D721Med (cell line): ENCODE measurements around the gene GH1.
"Not testable (repeated sequence)": the region's sequence is repeated elsewhere in the genome, so short reads cannot be mapped to it uniquely, and the experiment has no call there.

ENCODE experiments used
- DNase-seq: peaks from one replicate; pipeline ENCODE4 v3.0.0; 2011; ENCODE audit warnings: low spot score; ENCODE audit not compliant: insufficient read length
- FAIRE-seq: peaks from 2 replicates; lab custom pipeline; 2011; peaks lifted over from hg19 to GRCh38; lab: Jason Lieb, UNC
- TF ChIP-seq, protein P1 (sequence below): IDR thresholded peaks from 2 replicates; pipeline ENCODE4 v1.5.1; 2012; ENCODE audit warnings: mild to moderate bottlenecking, control low read depth; ENCODE audit not compliant: insufficient read depth; ENCODE audit errors: missing control alignments

GH1 gene

DNA sequence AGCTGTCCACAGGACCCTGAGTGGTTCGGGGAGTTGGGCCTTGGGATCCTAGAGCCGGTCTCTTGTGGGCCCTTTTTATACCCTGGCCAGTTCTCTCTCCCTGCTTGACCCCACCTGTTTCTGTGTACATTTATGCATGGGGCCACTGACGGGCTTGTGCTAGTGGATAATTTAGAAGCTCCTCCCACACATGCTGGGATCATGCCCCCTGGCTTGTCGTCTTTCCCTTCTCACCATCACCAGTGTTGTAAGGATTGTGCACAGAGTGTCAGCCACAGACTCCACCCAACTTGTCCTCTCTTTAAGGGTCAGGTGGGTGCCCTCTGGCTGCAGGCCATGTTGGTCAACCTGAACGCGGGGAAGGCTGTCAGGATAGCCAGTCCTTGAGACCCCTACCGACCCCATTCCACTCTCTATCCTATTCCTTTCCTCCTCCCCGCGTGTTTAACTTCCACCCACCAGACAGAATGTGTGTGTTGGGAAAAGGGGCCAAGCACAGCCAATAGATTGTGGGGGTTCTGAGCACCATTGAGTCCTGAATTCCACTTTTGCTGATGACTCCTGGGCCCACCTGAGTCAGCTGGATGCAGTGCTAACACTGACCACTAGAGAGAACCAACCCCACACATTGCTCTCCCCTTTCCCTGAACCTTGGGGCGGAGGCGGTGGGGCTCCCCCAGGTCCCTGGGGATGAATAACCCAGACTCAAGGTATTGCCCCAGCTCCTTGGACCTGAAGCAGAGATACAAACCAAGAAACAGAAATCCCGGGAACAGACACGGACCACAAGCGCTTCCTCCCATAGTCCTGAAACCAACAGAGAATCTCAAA, 21.9 kb downstream of the GH1 start, which contains the start of gene CSH1:
TSS of gene CSH1 (minus strand) at position 51 of the 831 bp plus-strand sequence. CDS start 63 bp downstream, outside the sequence.
- FAIRE-seq, DNase-seq: not testable (repeated sequence)

DNA sequence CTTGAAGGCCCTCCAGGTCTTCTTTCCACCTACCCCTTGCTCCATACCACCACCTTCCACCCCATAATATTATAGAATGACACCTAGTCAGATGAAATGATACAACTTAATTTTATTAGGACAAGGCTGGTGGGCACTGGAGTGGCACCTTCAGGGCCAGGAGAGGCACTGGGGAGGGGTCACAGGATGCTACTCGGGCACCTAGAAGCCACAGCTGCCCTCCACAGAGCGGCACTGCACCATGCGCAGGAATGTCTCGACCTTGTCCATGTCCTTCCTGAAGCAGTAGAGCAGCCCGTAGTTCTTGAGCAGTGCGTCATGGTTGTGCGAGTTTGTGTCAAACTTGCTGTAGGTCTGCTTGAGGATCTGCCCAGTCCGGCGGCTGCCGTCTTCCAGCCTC, 23.8 kb downstream of the GH1 start:
- not testable (repeated sequence) for DNase-seq, FAIRE-seq

DNA sequence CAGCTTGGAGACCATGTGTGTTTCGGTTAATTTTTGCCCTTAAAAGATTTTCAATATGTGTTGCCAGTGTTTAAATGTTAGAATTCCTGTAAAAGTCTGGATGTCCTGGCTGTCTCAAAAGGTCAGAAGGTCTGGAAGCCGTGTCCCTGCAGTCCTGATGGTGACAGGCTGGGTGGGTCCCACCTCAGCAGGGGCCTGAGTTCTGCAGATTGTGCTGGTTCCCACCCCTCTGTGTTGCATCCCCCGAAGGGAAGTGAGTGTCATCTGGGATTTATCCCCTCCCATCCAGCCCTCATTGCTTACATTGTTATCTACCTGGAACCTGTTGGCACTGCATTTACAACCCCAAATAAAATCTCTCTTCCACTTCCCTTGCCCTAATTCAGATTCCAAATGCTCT, 24.6 kb downstream of the GH1 start:
- FAIRE-seq, DNase-seq: not testable (repeated sequence)

DNA sequence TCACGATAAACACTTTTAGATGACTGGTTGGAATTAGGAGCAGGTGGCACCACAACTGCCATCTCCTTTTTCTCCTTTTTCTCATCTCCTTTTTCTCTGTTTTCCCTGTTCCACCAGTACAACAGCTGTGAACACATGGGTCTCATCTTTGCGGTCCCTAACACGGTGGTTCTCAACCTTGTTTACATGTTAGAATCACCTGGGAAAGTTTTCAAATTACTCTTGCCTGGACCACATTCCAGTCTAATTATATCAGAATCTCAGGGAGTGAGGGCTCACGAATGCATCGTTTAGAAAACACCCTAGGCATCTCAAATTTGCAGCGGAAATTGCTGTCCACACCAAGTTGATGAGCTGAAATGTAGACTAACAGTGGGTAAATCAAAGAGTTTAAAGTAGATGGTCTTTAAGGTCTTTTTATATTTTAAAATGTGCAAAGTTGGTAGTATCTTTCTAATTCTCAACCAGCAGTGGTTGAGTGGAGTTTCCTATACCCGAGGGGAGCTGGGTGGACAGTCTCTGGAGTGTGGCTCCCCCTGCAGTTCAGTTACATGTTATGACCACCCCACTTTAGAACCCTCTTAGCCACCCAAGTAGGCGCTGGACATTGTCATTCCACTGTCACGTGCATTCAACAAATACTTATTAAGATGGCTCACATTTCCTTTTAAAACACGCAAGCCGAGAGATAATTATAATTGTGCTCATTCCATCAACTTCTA, 26.2 kb downstream of the GH1 start:
- DNase-seq, FAIRE-seq: not testable (repeated sequence)

DNA sequence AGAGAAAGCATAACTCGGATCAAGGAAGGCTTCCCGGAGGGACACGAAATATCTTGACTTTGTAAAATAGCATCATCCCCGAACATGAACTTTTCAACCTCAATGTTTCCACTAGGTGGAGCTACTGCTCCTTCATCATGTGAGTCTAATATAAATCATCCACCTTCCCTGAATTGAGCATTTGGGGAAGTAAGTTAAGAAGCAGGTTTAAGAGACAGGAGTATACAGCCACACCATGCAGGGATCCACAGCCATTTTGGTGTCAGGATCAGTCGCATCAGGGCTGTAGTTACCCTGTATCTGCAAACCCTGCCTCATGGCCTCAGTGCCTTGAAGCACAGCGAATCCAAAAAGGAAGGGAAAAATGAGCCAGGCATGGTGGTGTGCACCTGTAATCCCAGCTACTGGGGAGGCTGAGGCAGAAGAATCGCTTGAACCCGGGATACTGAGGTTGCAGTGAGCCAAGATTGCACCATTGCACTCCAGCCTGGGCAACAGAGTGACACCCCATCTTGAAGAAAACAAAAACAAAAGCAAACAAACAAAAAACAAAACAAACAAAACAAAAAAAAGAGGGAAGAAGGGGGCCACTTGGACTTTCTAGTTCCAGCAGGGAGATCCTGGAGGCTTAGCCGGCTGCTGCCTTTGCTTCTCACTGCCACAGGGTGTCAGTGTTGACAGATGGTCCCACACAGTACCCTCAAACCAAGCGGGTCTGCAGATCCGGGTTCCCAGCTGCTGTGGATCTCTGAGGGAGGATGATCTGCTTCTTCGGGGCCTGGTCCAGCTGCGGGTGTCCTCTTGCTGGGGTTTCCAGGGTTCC, 29.4 kb downstream of the GH1 start:
- not testable (repeated sequence) for FAIRE-seq, DNase-seq
- TF ChIP-seq, protein P1, sequence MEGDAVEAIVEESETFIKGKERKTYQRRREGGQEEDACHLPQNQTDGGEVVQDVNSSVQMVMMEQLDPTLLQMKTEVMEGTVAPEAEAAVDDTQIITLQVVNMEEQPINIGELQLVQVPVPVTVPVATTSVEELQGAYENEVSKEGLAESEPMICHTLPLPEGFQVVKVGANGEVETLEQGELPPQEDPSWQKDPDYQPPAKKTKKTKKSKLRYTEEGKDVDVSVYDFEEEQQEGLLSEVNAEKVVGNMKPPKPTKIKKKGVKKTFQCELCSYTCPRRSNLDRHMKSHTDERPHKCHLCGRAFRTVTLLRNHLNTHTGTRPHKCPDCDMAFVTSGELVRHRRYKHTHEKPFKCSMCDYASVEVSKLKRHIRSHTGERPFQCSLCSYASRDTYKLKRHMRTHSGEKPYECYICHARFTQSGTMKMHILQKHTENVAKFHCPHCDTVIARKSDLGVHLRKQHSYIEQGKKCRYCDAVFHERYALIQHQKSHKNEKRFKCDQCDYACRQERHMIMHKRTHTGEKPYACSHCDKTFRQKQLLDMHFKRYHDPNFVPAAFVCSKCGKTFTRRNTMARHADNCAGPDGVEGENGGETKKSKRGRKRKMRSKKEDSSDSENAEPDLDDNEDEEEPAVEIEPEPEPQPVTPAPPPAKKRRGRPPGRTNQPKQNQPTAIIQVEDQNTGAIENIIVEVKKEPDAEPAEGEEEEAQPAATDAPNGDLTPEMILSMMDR: peak; percentile 72

DNA sequence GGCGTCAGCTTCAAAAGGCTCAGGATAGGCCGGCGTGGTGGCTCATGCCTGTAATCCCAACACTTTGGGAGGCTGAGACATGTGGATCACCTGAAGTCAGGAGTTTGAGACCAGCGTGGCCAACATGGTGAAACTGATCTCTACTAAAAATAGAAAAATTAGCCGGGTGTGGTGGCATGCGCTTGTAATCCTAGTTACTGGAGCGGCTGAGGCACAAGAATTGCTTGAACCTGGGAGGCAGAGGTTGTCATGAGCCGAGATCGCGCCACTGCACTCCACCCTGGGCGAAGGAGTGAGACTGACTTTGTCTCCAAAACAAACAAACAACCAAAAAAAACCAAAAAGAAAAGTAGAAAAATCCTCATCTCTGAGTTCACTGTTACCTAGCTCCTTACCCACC, 33.5 kb downstream of the GH1 start:
- not testable (repeated sequence) for DNase-seq, FAIRE-seq

DNA sequence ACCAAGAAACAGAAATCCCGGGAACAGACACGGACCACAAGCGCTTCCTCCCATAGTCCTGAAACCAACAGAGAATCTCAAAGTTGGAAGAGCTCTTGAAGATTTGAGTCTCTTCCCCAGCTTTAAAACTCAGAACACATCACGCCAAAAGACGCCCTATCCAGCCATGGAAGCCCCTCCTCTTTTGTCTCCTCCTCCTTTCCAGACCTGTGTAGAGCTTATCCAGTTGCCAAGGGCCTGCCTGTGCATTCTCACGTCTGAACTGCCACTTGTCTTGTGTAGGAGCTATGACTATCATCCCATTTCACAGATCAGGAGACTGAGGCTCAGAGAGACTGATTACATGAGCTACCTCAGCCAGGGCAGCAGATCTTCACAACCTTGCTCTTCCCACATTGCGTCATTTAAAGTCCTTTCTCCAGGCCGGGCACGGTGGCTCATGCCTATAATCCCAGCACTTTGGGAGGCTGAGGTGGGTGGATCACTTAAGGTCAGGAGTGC, 36.0 kb downstream of the GH1 start:
- DNase-seq, FAIRE-seq: not testable (repeated sequence)

DNA sequence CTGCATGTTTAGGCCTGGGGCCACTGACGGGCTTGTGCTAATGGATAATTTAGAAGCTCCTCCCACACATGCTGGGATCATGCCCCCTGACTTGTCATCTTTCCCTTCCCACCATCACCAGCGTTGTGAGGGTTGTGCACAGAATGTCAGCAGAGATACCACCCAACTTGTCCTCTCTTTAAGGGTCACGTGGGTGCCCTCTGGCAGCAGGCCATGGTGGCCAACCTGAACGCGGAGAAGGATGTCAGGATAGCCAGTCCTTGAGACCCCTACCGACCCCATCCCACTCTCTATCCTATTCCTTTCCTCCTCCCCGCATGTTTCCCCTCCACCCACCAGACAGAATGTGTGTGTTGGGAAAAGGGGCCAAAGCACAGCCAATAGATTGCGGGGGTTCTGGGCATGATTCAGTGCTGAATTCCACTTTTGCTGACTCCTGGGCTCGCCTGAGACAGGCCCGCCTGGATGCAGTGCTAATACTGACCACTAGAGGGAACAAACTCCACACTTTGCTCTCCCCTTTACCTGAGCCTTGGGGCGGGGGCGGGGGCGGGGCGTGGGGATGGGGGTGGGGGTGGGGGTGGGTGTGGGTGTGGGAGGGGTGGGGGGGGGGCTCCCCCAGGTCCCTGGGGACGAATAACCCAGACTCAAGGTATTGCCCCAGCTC, 36.6 kb downstream of the GH1 start, which contains the start of gene GH2:
TSS of gene GH2 (minus strand) at position 10 of the 667 bp plus-strand sequence. CDS start 143 bp downstream, outside the sequence.
- TF ChIP-seq, protein P1: peak; percentile 55
- DNase-seq (peak; percentile 72), FAIRE-seq (no peak)

DNA sequence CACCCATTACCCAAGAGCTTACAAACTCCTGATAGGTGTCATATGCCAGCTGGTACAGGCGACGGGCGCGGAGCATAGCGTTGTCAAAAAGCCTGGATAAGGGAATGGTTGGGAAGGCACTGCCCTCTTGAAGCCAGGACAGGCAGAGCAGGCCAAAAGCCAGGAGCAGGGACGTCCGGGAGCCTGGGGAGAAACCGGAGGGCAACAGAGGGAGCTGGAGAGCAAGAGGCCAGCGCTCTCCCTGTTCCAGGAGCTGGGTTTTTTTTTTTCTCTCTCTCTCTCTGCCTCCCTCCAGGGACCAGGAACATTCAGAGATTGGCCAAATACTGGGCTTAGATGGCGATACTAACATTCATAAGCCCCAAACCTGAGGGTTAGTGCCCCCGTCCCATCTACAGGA, 37.3 kb downstream of the GH1 start:
- not testable (repeated sequence) for DNase-seq, FAIRE-seq

DNA sequence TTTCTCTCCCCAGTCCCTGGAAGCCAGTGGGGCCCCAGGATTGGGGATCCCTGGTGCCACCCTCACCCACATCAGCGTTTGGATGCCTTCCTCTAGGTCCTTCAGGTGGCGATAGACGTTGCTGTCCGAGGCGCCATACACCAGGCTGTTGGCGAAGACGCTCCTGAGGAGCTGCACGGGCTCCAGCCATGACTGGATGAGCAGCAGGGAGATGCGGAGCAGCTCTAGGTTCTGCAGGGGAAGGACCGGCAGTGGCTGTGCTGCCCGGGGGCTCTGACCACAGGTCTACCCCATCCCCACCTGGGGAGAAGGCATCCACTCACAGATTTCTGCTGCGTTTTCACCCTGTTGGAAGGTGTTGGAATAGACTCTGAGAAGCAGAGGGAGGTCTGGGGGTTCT, 37.9 kb downstream of the GH1 start:
- no peak for FAIRE-seq
- no peak for DNase-seq

DNA sequence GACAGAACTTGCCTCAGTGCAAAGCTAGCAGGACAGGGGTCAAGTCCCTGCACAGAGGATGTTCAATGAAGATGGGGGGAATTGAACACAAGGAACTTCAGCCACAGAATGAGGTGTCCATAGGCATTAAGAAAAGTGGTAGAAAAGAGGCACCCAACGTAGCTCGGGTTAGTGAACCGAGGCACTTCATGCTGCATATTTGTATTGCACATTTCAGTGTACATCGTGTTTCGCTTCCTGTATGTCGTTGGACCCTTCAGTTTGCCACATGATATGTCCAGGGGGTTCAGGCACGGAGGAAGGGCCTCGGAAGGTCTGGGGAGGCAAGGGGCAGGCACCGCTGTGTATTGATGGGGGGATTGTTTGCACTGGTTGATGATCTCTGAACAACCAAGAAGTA, 40.2 kb downstream of the GH1 start:
- DNase-seq, FAIRE-seq: not testable (repeated sequence)

More for the DNA sequence above, 37.9 kb downstream of the GH1 start:
- TF ChIP-seq, protein P1: no peak

DNA sequence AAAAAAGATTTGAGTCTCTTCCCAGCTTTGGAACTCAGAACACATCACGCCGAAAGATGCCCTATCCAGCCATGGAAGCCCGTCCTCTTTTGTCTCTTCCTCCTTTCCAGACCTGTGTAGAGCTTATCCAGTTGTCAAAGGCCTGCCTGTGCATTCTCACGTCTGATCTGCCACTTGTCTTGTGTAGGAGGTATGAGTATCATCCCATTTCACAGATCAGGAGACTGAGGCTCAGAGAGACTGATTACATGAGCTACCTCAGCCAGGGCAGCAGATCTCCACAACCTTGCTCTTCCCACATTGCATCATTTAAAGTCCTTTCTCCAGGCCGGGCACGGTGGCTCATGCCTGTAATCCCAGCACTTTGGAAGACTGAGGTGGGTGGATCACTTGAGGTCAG, 43.9 kb downstream of the GH1 start:
- not testable (repeated sequence) for DNase-seq, FAIRE-seq

DNA sequence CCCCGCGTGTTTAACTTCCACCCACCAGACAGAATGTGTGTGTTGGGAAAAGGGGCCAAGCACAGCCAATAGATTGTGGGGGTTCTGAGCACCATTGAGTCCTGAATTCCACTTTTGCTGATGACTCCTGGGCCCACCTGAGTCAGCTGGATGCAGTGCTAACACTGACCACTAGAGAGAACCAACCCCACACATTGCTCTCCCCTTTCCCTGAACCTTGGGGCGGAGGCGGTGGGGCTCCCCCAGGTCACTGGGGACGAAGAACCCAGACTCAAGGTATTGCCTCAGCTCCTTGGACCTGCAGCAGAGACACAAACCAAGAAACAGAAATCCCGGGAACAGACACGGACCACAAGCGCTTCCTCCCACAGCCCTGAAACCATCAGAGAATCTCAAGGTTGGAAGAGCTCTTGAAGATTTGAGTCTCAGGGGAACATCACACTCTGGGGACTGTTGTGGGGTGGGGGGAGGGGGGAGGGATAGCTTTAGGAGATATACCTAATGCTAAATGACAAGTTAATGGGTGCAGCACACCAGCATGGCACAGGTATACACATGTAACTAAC, 44.5 kb downstream of the GH1 start:
- not testable (repeated sequence) for FAIRE-seq, DNase-seq

DNA sequence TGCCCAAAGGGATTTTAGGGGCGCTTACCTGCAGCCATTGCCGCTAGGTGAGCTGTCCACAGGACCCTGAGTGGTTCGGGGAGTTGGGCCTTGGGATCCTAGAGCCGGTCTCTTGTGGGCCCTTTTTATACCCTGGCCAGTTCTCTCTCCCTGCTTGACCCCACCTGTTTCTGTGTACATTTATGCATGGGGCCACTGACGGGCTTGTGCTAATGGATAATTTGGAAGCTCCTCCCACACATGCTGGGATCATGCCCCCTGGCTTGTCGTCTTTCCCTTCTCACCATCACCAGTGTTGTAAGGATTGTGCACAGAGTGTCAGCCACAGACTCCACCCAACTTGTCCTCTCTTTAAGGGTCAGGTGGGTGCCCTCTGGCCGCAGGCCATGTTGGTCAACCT, 45.1 kb downstream of the GH1 start, which contains the start of gene CSH2:
TSS of gene CSH2 (minus strand) at position 101 of the 400 bp plus-strand sequence. CDS start at position 38, 63 bp downstream.
- not testable (repeated sequence) for FAIRE-seq, DNase-seq
